ENCODE results near the gene ADPRH.

ADPRH gene

DNA sequence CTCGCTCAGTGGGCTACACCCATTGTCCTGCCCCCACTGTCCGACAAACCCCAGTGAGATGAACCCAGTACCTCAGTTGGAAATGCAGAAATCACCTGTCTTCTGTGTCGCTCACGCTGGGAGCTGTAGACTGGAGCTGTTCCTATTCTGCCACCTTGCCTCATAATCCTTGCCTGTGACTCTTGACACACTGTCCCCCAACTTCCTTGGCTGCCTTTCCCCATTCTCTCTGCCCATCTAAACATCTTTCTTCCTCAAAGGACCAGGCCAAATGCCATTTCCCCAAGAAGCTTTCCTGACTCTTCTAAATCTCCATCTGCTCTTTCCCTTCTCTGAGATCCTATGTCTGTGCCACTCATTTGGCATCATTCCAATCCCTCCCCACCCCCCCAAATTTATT is 10.1 kb upstream of the ADPRH start:
- POLR2A ChIA-PET, result no interaction called here
- TF ChIP-seq SP1 (IDR thresholded peaks at IDR 0.05), result no peak
- CTCF ChIA-PET, result no interaction called here
- DNase-seq (ENCODE audit: extremely low spot score), result no peak

DNA sequence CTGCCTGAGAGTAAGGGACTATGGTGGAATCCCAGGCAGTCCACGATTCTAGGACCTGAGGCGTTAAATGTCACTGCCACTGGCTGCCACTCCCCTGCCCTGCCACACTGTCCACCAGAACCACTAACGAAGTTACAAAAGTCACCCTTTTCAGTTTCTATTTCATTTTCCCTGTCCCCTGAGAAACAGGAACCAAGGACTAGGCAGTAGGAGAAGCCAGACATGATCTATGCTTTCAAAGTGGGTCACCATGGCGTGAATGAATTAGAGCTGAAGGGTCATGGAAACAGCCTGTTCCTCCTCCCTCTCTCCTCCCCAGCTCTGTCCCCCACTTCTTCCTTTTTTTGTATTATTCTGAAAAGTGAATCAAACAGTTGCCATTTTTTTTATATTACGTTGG is 9.1 kb upstream of the ADPRH start:
- ChIA-PET CTCF (no interaction called here), POLR2A (no interaction called here)
- no peak for TF ChIP-seq LEF1 (IDR thresholded peaks at IDR 0.05; ENCODE audit: borderline replicate concordance)
- no peak for TF ChIP-seq CTBP1 (IDR thresholded peaks at IDR 0.05; ENCODE audit: borderline replicate concordance)
- TF ChIP-seq, protein P1, sequence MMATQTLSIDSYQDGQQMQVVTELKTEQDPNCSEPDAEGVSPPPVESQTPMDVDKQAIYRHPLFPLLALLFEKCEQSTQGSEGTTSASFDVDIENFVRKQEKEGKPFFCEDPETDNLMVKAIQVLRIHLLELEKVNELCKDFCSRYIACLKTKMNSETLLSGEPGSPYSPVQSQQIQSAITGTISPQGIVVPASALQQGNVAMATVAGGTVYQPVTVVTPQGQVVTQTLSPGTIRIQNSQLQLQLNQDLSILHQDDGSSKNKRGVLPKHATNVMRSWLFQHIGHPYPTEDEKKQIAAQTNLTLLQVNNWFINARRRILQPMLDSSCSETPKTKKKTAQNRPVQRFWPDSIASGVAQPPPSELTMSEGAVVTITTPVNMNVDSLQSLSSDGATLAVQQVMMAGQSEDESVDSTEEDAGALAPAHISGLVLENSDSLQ (IDR thresholded peaks at IDR 0.05), result no peak
- no peak for TF ChIP-seq ARNT (IDR thresholded peaks at IDR 0.05)
- no peak for TF ChIP-seq SP1 (IDR thresholded peaks at IDR 0.05)
- no peak for TF ChIP-seq TARDBP (IDR thresholded peaks at IDR 0.05)
- no peak for TF ChIP-seq HDGF (IDR thresholded peaks at IDR 0.05; ENCODE audit: borderline replicate concordance)
- TF ChIP-seq ELF4 (IDR thresholded peaks at IDR 0.05), result no peak
- no peak for TF ChIP-seq FOXM1 (IDR thresholded peaks at IDR 0.05; ENCODE audit: borderline replicate concordance)
- no peak for TF ChIP-seq BHLHE40 (IDR thresholded peaks at IDR 0.05; ENCODE audit: borderline replicate concordance)
- no peak for TF ChIP-seq L3MBTL2 (conservative IDR thresholded peaks at IDR 0.05)
- no peak for DNase-seq (ENCODE audit: extremely low spot score)

DNA sequence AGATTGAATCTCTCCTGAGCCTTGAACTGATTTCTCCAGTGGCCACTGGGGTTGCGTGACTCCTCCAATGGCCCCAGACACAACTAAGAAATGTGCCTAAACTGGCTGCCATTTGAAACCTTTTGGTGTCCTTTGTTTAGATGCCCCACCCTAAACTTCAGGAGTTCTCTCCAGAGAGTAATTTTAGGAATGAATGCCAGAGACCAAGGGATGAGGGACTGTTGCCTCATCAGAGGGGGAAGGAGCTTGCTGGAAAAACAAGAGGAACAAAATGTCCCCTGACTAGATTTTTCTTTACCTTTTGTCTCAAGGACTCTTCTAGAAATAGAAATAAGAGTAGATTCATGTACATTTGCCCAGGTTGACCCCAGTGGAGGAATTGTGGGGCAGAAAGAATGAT is 8.1 kb upstream of the ADPRH start:
- DNase-seq (ENCODE audit: extremely low spot score), result no peak
- no peak for TF ChIP-seq ELF4 (IDR thresholded peaks at IDR 0.05)
- TF ChIP-seq FOXK2 (IDR thresholded peaks at IDR 0.05), result no peak
- TF ChIP-seq NFRKB (IDR thresholded peaks at IDR 0.05), result no peak
- no peak for TF ChIP-seq SP1 (IDR thresholded peaks at IDR 0.05)
- no peak for TF ChIP-seq CTBP1 (IDR thresholded peaks at IDR 0.05; ENCODE audit: borderline replicate concordance)
- TF ChIP-seq L3MBTL2 (conservative IDR thresholded peaks at IDR 0.05), result no peak
- TF ChIP-seq ZNF384 (IDR thresholded peaks at IDR 0.05), result no peak
- TF ChIP-seq ARNT (IDR thresholded peaks at IDR 0.05), result no peak
- TF ChIP-seq FOXA1 (IDR thresholded peaks at IDR 0.05), result no peak
- no peak for TF ChIP-seq FOXM1 (IDR thresholded peaks at IDR 0.05; ENCODE audit: borderline replicate concordance)
- no peak for TF ChIP-seq TARDBP (IDR thresholded peaks at IDR 0.05)
- TF ChIP-seq HDGF (IDR thresholded peaks at IDR 0.05; ENCODE audit: borderline replicate concordance), result no peak
- no peak for TF ChIP-seq LEF1 (IDR thresholded peaks at IDR 0.05; ENCODE audit: borderline replicate concordance)
- POLR2A ChIA-PET, result no interaction called here
- CTCF ChIA-PET, result no interaction called here

DNA sequence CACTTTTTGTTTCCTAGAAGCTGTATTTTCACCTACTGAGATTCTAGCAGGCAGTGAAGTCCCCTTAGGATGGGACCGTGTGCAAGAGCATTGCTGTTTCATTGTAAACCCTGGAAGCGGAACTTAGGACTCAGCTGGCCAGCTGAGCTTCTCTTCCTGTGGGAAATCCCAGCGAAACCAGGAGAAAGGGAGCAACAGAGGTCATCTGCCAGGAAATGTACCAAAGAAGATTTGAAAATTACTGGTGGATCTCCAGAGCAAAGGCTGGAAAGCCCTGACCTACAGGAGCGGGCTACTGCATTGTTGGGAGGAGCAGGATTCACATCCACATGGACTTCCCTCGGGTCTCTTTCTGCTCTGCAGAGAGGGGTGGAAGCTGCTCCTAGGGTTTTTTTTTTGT is 7.6 kb upstream of the ADPRH start:
- CTCF ChIA-PET, result no interaction called here
- no peak for DNase-seq (ENCODE audit: extremely low spot score)
- POLR2A ChIA-PET, result no interaction called here
- no peak for TF ChIP-seq FOXM1 (IDR thresholded peaks at IDR 0.05; ENCODE audit: borderline replicate concordance)
- TF ChIP-seq FOXK2 (IDR thresholded peaks at IDR 0.05), result no peak
- no peak for TF ChIP-seq CTBP1 (IDR thresholded peaks at IDR 0.05; ENCODE audit: borderline replicate concordance)
- TF ChIP-seq L3MBTL2 (conservative IDR thresholded peaks at IDR 0.05), result no peak

DNA sequence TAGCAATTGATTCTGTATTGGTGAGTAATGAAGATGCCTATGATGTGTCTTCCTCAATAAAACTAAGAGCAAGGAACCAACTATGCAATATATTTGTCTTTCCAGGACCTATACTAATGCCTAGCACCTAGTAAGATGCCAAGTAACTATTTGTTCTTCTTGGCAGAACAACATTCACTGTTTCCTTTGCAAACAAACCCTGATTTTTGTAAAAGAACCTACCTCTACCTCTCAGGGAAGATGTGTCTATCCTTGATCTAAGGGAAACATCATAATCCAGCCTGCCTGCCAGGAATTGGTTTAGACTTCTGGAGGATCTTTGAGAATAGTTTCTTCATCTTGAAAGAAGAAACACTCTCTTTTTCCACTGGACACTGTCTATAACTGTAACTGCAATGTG is 3.8 kb upstream of the ADPRH start:
- POLR2A ChIA-PET, result no interaction called here
- TF ChIP-seq NFRKB (IDR thresholded peaks at IDR 0.05) (no peak), SP1 (IDR thresholded peaks at IDR 0.05) (no peak), L3MBTL2 (conservative IDR thresholded peaks at IDR 0.05) (no peak), FOXM1 (IDR thresholded peaks at IDR 0.05; ENCODE audit: borderline replicate concordance) (no peak), FOXK2 (IDR thresholded peaks at IDR 0.05) (no peak), BHLHE40 (IDR thresholded peaks at IDR 0.05; ENCODE audit: borderline replicate concordance) (no peak), ZNF384 (IDR thresholded peaks at IDR 0.05) (no peak), SUZ12 (IDR thresholded peaks at IDR 0.05) (no peak), TARDBP (IDR thresholded peaks at IDR 0.05) (no peak), ARNT (IDR thresholded peaks at IDR 0.05) (no peak), HDGF (IDR thresholded peaks at IDR 0.05; ENCODE audit: borderline replicate concordance) (no peak), LEF1 (IDR thresholded peaks at IDR 0.05; ENCODE audit: borderline replicate concordance) (no peak), CTBP1 (IDR thresholded peaks at IDR 0.05; ENCODE audit: borderline replicate concordance) (no peak), ELF4 (IDR thresholded peaks at IDR 0.05) (no peak), FOXA1 (IDR thresholded peaks at IDR 0.05) (no peak)
- TF ChIP-seq, protein P1 (IDR thresholded peaks at IDR 0.05), result no peak
- CTCF ChIA-PET, result interaction anchor here (0.5 kb wide), 1 partner anchor 167 kb away, joined by 6 read pairs; no protein-coding TSS in a partner anchor
- no peak for DNase-seq (ENCODE audit: extremely low spot score)

DNA sequence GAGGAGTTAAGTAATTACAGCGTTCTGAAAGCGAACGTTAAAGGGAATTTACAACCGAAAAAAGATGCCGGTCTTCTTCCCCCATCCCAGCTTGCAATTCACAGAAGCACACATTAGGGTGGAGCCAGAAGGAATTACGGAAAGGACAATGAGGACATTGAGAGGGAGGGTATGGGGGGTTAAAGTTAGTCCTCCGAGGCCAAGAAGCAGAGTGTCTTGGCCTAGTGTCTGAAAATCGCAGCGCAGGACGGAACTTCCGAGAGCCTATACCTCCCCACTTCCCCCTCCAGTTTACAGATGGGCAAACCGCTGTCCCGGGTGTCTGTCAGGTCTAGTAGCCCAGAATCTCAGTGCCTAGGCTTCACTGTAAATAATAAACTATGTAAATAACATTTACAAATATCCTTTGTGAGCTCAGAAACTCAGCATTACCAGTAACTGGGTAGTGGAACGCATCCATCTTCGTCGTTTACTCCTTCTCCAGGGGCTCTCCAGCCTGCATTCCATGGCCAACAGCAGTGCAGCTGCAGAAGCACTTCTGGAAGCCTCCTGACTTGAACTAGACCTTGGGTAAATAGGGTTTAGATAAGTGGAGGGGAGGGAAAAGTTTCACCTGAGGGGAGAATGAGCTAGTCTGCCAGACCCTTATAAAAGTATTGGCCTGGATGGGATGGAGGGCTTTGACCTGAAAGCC is 922 bp downstream of the ADPRH start:
- ChIA-PET CTCF (no interaction called here), POLR2A (no interaction called here)
- TF ChIP-seq FOXA1 (IDR thresholded peaks at IDR 0.05) (no peak), ZNF384 (IDR thresholded peaks at IDR 0.05) (no peak), TARDBP (IDR thresholded peaks at IDR 0.05) (no peak), CTBP1 (IDR thresholded peaks at IDR 0.05; ENCODE audit: borderline replicate concordance) (no peak), L3MBTL2 (conservative IDR thresholded peaks at IDR 0.05) (no peak)
- no peak for DNase-seq (ENCODE audit: extremely low spot score)

DNA sequence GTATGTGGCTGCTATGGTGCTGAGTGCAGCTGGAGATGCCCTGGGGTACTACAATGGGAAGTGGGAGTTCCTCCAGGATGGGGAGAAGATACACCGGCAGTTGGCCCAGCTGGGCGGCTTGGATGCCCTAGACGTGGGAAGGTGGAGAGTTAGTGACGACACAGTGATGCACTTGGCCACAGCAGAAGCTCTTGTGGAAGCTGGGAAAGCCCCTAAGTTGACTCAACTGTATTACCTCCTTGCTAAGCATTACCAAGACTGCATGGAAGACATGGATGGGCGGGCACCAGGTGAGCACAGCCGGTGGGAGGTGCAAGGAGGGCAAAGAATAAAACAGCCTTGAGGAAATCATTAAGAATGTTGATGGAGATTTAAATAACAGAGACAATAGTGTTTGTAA is 2.9 kb downstream of the ADPRH start:
- ChIA-PET POLR2A (no interaction called here), CTCF (no interaction called here)
- no peak for TF ChIP-seq SUZ12 (IDR thresholded peaks at IDR 0.05)
- no peak for TF ChIP-seq CTBP1 (IDR thresholded peaks at IDR 0.05; ENCODE audit: borderline replicate concordance)
- no peak for TF ChIP-seq FOXA1 (IDR thresholded peaks at IDR 0.05)
- no peak for TF ChIP-seq BHLHE40 (IDR thresholded peaks at IDR 0.05; ENCODE audit: borderline replicate concordance)
- TF ChIP-seq SP1 (IDR thresholded peaks at IDR 0.05), result no peak
- TF ChIP-seq L3MBTL2 (conservative IDR thresholded peaks at IDR 0.05), result no peak
- no peak for TF ChIP-seq TARDBP (IDR thresholded peaks at IDR 0.05)
- TF ChIP-seq ARNT (IDR thresholded peaks at IDR 0.05), result no peak
- no peak for TF ChIP-seq ZNF384 (IDR thresholded peaks at IDR 0.05)
- TF ChIP-seq LEF1 (IDR thresholded peaks at IDR 0.05; ENCODE audit: borderline replicate concordance), result no peak
- TF ChIP-seq HDGF (IDR thresholded peaks at IDR 0.05; ENCODE audit: borderline replicate concordance), result no peak
- no peak for TF ChIP-seq FOXM1 (IDR thresholded peaks at IDR 0.05; ENCODE audit: borderline replicate concordance)
- TF ChIP-seq FOXK2 (IDR thresholded peaks at IDR 0.05), result no peak
- TF ChIP-seq, protein P1 (IDR thresholded peaks at IDR 0.05), result no peak
- TF ChIP-seq NFRKB (IDR thresholded peaks at IDR 0.05), result no peak
- no peak for TF ChIP-seq ELF4 (IDR thresholded peaks at IDR 0.05)
- no peak for DNase-seq (ENCODE audit: extremely low spot score)

Measured in HEK293T (cell line).